CD4-positive, CD25-positive, alpha-beta regulatory T cell (primary cell): ENCODE results near the gene AMFR. TPM values are rescaled to one million over a fixed set of nuclear protein-coding genes. Genes with fewer than 3 reads are reported as not detected.

Experiments
- ATAC-seq, 2 donors: fragments of 150-1000 bp; cut with Tn5 transposase; one replicate each; pipeline ENCODE4 v1.10.0; 2021; ENCODE audit warnings: low read depth in 2 of 2, moderate number of reproducible peaks in 2 of 2, moderate library complexity in 1 of 2
- DNase-seq, 3 donors: peaks; one replicate each; pipeline versions ENCODE4 v3.0.0 to v3.0.0-alpha.2; 2012 to 2022; ENCODE audit warnings: mixed read lengths in 1 of 3
- H3K27ac ChIP-seq: one replicate; pipeline ENCODE4 v1.7.0; 2013; ENCODE audit warnings: mild to moderate bottlenecking, low read length; ENCODE audit not compliant: insufficient read depth, poor library complexity, severe bottlenecking
- H3K27me3 ChIP-seq: one replicate; pipeline ENCODE4 v1.7.0; 2013; ENCODE audit warnings: low read length; ENCODE audit not compliant: control insufficient read depth, insufficient read depth
- H3K36me3 ChIP-seq: one replicate; pipeline ENCODE4 v1.7.0; 2013; ENCODE audit warnings: mild to moderate bottlenecking, low read length, moderate library complexity; ENCODE audit not compliant: control insufficient read depth, insufficient read depth
- H3K4me1 ChIP-seq: 2 replicates; pipeline ENCODE4 v1.7.0; 2013; ENCODE audit warnings: mild to moderate bottlenecking, low read length; ENCODE audit not compliant: insufficient read depth, control insufficient read depth, poor library complexity, severe bottlenecking
- H3K4me3 ChIP-seq: one replicate; pipeline ENCODE4 v1.7.0; 2013; ENCODE audit warnings: low read depth, mild to moderate bottlenecking, low read length, moderate library complexity
- H3K9me3 ChIP-seq, 2 experiments: 1 replicate in 1 of 2; 2 replicates in 1 of 2; pipeline ENCODE4 v1.7.0; 2013; ENCODE audit warnings: low read length in 2 of 2, mild to moderate bottlenecking in 1 of 2, moderate library complexity in 1 of 2; ENCODE audit not compliant: control insufficient read depth in 2 of 2
- H3K27ac Mint-ChIP-seq, 3 donors: one replicate each; pipeline ENCODE4 v1.8.0; 2020 to 2022; ENCODE audit warnings: mild to moderate bottlenecking in 3 of 3, mixed read lengths in 3 of 3, moderate library complexity in 2 of 3
- H3K27me3 Mint-ChIP-seq: one replicate; pipeline ENCODE4 v1.8.0; 2022; ENCODE audit warnings: mild to moderate bottlenecking, mixed read lengths
- H3K36me3 Mint-ChIP-seq: one replicate; pipeline ENCODE4 v1.8.0; 2020; ENCODE audit warnings: mixed read lengths
- H3K4me1 Mint-ChIP-seq, 4 donors: one replicate each; pipeline ENCODE4 v1.8.0; 2020 to 2022; ENCODE audit warnings: mixed read lengths in 4 of 4, mild to moderate bottlenecking in 1 of 4
- H3K4me3 Mint-ChIP-seq, 4 donors: one replicate each; pipeline ENCODE4 v1.8.0; 2020 to 2022; ENCODE audit warnings: mild to moderate bottlenecking in 4 of 4, mixed read lengths in 4 of 4, moderate library complexity in 3 of 4
- H3K9me3 Mint-ChIP-seq, 7 donors: one replicate each; pipeline ENCODE4 v1.8.0; 2020 to 2022; ENCODE audit warnings: mixed read lengths in 7 of 7, mild to moderate bottlenecking in 3 of 7, moderate library complexity in 2 of 7
- polyA plus RNA-seq, 4 donors: library from polyadenylated mRNA; unstranded; fragments of 300-500 nt; fragmentation: Illumina TruSeq; gene quantifications; one replicate each; pipeline ENCODE4 v1.2.3, GENCODE V29; 2021
- total RNA-seq: library from RNA; stranded (reverse); gene quantifications from one replicate; pipeline ENCODE4 v1.2.3, GENCODE V29; 2022

The AMFR gene
- total and polyA plus RNA-seq, 5 donors from 2014 or later = 21.1 to 77.3 (median 52.4) TPM

- H3K27ac Mint-ChIP-seq = peak overlapping the region in 1 of 3 donors; percentile 80
- H3K36me3 ChIP-seq = peaks cover 57% of the 10 kb centered on the region
- no peak for ATAC-seq
These were observed 63.2 kb downstream of the AMFR start for GRCh38 chr16:56362057-56362655.

GRCh38 chr16:56360117-56361008 is 65.0 kb downstream of the AMFR start:
- Mint-ChIP-seq H3K4me3 (no peak overlapping the region), H3K36me3 (peaks cover 17% of the 10 kb centered on the region), H3K4me1 (peaks cover 8 to 31% (median 9%) of the 10 kb centered on the region in 4 donors), H3K27me3 (no peaks in the 10 kb centered on the region), H3K27ac (peak overlapping the region; percentile 44 to 97 (median 47)), H3K9me3 (no peaks in the 10 kb centered on the region)
- Histone ChIP-seq H3K27ac (no peak overlapping the region), H3K4me3 (no peak overlapping the region), H3K9me3 (no peaks in the 10 kb centered on the region), H3K27me3 (no peaks in the 10 kb centered on the region), H3K36me3 (peaks cover 45% of the 10 kb centered on the region), H3K4me1 (peaks cover 15% of the 10 kb centered on the region)
- no peak for ATAC-seq
- DNase-seq = no peak

More at GRCh38 chr16:56362057-56362655, 63.2 kb downstream of the AMFR start:
- Mint-ChIP-seq H3K36me3 (peaks cover 17% of the 10 kb centered on the region), H3K9me3 (no peaks in the 10 kb centered on the region), H3K4me1 (peaks cover under 1 to 18% (median 3%) of the 10 kb centered on the region in 4 donors), H3K4me3 (no peak overlapping the region), H3K27me3 (no peaks in the 10 kb centered on the region)
- no peaks in the 10 kb centered on the region for H3K9me3 ChIP-seq
- DNase-seq = no peak
- no peak overlapping the region for H3K4me3 ChIP-seq
- no peaks in the 10 kb centered on the region for H3K27me3 ChIP-seq
- H3K4me1 ChIP-seq = peaks cover 3% of the 10 kb centered on the region
- H3K27ac ChIP-seq = no peak overlapping the region

GRCh38 chr16:56357765-56358322 is 67.5 kb downstream of the AMFR start:
- no peak overlapping the region for H3K27ac ChIP-seq
- peak overlapping the region; percentile 9 to 52 (median 42) for H3K4me3 Mint-ChIP-seq
- H3K9me3 ChIP-seq = no peaks in the 10 kb centered on the region
- DNase-seq = no peak
- peaks cover 15% of the 10 kb centered on the region for H3K4me1 ChIP-seq
- H3K27me3 ChIP-seq = no peaks in the 10 kb centered on the region
- no peak overlapping the region for H3K4me3 ChIP-seq
- H3K27ac Mint-ChIP-seq = peak overlapping the region in 2 of 3 donors; percentile 96 to 97
- no peaks in the 10 kb centered on the region for H3K27me3 Mint-ChIP-seq
- no peak for ATAC-seq
- H3K36me3 ChIP-seq = peaks cover 23% of the 10 kb centered on the region
- H3K9me3 Mint-ChIP-seq = no peaks in the 10 kb centered on the region
- peaks cover 15% of the 10 kb centered on the region for H3K36me3 Mint-ChIP-seq
- H3K4me1 Mint-ChIP-seq = peaks cover 8 to 35% (median 9%) of the 10 kb centered on the region in 4 donors

- ATAC-seq (no peak), DNase-seq (no peak)
- Histone ChIP-seq H3K36me3 (peaks cover 17% of the 10 kb centered on the region), H3K27me3 (no peaks in the 10 kb centered on the region), H3K4me3 (peak overlapping the region; percentile 81), H3K4me1 (peaks cover 15% of the 10 kb centered on the region), H3K27ac (peak overlapping the region; percentile 61), H3K9me3 (no peaks in the 10 kb centered on the region)
- Mint-ChIP-seq H3K9me3 (no peaks in the 10 kb centered on the region), H3K36me3 (peaks cover 9% of the 10 kb centered on the region), H3K4me1 (peaks cover 8 to 35% (median 9%) of the 10 kb centered on the region in 4 donors), H3K4me3 (peak overlapping the region; percentile 81 to 96 (median 92)), H3K27me3 (no peaks in the 10 kb centered on the region), H3K27ac (peak overlapping the region in 2 of 3 donors; percentile 96 to 97)
These were observed 68.0 kb downstream of the AMFR start for GRCh38 chr16:56357241-56357764.

- no peaks in the 10 kb centered on the region for H3K9me3 Mint-ChIP-seq
- Histone ChIP-seq H3K27ac (peak overlapping the region; percentile 61), H3K4me1 (peaks cover 15% of the 10 kb centered on the region), H3K4me3 (peak overlapping the region; percentile 81), H3K9me3 (no peaks in the 10 kb centered on the region), H3K36me3 (peaks cover 10% of the 10 kb centered on the region), H3K27me3 (no peaks in the 10 kb centered on the region)
- peaks cover 8 to 35% (median 9%) of the 10 kb centered on the region in 4 donors for H3K4me1 Mint-ChIP-seq
- peaks cover 5% of the 10 kb centered on the region for H3K36me3 Mint-ChIP-seq
- DNase-seq = peak; percentile 42 to 75 (median 52)
- ATAC-seq = peak; percentile 73 to 86
- H3K27me3 Mint-ChIP-seq = no peaks in the 10 kb centered on the region
- peak overlapping the region; percentile 81 to 96 (median 92) for H3K4me3 Mint-ChIP-seq
- peak overlapping the region; percentile 96 to 97 (median 96) for H3K27ac Mint-ChIP-seq
These were observed 68.8 kb downstream of the AMFR start for GRCh38 chr16:56356276-56357240.

- DNase-seq (no peak), ATAC-seq (no peak)
- Mint-ChIP-seq H3K36me3 (peaks cover 5% of the 10 kb centered on the region), H3K4me3 (peak overlapping the region in 3 of 4 donors; percentile 34 to 96 (median 81)), H3K27me3 (no peaks in the 10 kb centered on the region), H3K27ac (peak overlapping the region in 2 of 3 donors; percentile 96 to 97), H3K4me1 (peaks cover 8 to 35% (median 9%) of the 10 kb centered on the region in 4 donors), H3K9me3 (no peaks in the 10 kb centered on the region)
- no peaks in the 10 kb centered on the region for H3K27me3 ChIP-seq
- peaks cover 15% of the 10 kb centered on the region for H3K4me1 ChIP-seq
- peak overlapping the region; percentile 81 for H3K4me3 ChIP-seq
- peaks cover 6% of the 10 kb centered on the region for H3K36me3 ChIP-seq
- H3K9me3 ChIP-seq = no peaks in the 10 kb centered on the region
- H3K27ac ChIP-seq = no peak overlapping the region
These were observed 69.5 kb downstream of the AMFR start for GRCh38 chr16:56355786-56356275.
